ENCODE data around the gene DYNLRB1.

Gene DYNLRB1

DNA sequence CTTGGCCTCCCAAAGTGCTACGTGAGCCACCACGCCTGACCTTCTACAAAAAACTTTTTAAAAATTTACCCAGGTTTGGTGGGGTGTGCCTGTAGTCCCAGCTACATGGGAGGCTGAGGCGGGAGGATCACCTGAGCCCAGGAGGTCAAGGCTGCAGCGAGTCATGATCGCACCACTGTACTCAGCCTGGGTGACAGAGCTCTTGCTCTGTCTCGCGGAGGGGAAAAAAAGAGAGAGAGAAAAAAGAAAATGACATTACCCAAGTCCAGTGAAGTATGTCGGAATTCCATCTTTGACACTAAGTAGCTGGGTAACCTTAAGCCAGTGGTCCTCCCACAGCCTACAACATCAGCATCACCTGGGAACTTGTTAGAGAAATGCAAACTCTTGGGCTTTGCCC, 23.5 kb downstream of the DYNLRB1 start:
- TF ChIP-seq, protein P1, sequence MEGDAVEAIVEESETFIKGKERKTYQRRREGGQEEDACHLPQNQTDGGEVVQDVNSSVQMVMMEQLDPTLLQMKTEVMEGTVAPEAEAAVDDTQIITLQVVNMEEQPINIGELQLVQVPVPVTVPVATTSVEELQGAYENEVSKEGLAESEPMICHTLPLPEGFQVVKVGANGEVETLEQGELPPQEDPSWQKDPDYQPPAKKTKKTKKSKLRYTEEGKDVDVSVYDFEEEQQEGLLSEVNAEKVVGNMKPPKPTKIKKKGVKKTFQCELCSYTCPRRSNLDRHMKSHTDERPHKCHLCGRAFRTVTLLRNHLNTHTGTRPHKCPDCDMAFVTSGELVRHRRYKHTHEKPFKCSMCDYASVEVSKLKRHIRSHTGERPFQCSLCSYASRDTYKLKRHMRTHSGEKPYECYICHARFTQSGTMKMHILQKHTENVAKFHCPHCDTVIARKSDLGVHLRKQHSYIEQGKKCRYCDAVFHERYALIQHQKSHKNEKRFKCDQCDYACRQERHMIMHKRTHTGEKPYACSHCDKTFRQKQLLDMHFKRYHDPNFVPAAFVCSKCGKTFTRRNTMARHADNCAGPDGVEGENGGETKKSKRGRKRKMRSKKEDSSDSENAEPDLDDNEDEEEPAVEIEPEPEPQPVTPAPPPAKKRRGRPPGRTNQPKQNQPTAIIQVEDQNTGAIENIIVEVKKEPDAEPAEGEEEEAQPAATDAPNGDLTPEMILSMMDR (conservative IDR thresholded peaks at IDR 0.05), result no peak
- no peak overlapping the region for H3K27ac ChIP-seq

DNA sequence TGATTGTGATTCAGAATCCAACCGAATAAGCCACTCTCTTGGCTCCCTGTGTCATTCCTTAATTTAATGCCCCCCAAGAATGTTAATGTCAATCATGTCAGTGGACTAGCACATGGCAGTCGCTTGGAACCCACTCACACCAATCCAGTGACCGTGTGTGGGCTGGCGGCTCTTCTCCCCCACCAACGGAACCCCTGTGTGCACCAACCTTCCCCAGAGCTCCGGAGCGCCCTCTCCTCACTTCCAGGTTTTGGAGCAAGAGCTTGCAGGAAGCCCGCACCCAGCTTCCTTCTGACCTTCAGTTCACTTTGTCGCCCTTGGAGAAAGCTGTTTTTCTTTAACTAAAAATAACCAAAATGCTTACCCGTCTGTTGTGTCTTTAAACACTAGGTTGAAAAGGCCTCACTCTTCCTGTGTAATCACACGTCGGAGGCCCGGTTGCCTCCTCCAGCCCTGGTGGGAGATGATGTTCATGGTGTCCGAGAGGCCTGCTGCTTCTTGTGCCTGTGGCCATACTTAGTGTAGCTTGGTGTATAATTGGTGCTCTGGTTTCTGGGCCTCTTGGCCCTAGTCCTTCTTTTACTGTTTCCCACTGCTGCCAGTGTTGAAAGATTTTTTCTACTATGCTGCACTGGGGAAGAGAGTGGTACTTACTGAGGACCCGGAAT, 24.5 kb downstream of the DYNLRB1 start:
- TF ChIP-seq, protein P1 (conservative IDR thresholded peaks at IDR 0.05), result no peak

DNA sequence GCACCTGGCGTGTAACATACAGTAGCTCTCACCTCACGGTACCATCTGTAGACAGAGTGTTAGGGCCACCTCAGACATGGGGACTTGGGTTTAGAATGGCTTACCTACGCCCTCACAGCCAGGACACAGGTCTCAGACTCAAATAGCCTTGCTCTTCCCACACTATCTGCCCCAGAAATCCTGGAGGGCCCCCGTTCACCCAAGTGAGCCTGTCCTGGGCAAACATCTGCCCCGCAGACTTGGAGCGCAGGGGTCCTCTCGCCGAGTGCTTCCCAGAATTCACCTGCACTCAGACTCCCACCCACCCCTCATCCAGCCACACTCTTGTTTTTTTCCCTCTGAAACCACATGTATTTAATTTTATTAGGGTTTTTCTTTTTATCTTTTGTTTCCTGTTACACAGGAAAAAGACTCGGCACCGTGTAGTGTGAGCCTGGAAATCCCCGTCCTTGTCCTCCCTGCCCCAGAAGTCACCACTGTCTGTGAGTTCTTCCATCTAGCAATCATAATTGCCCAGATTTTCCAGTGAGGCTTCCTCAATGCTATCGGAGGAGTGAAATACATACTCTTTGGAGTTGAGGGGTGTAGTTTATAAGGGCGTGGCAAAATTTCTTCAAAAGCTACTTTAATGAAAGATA, 25.2 kb downstream of the DYNLRB1 start:
- H3K27ac ChIP-seq, result no peak overlapping the region
- TF ChIP-seq, protein P1 (conservative IDR thresholded peaks at IDR 0.05), result no peak

More for the DNA sequence above, 24.5 kb downstream of the DYNLRB1 start:
- H3K27ac ChIP-seq, result no peak overlapping the region

DNA sequence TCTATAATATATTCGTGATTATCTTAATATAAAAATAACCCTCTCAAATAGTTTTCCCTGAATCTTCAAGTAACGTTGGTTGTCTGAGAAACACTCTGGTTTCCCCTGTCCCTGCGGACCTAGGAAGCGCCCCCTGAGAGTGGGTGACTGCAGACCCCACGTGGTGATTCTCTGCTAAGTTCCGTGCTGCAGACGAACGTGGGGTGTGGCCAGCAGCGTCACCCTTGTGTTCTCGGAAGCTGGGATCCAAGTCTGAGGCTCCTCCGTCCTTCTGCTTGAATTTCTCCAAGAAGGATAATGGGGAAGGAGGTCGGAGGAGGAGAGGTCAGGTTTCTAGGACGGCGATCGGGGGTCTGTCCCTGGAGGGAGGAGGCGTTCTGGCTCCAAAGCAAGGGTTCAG, 25.7 kb downstream of the DYNLRB1 start:
- TF ChIP-seq, protein P1 (conservative IDR thresholded peaks at IDR 0.05), result no peak
- H3K27ac ChIP-seq, result no peak overlapping the region

DNA sequence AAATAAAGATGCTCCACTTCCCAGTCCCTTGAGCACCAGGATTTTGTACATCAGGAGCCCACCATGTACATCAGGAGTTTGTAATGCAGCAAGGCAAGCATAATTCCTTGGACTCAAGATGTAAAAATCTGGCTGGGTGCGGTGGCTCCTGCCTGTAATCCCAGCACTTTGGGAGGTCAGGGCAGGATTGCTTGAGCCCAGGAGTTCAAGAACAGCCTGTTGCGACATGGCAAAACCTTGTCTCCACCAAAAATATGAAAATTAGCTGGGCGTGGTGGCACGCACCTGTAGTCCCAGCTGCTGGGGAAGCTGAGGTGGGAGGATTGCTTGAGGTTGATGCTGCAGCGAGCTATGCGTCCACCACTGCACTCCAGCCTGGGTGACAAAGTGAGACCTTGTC, 26.2 kb downstream of the DYNLRB1 start:
- no peak overlapping the region; the same call in 1 of the 2 replicates for H3K27ac ChIP-seq
- TF ChIP-seq, protein P1 (conservative IDR thresholded peaks at IDR 0.05), result no peak

DNA sequence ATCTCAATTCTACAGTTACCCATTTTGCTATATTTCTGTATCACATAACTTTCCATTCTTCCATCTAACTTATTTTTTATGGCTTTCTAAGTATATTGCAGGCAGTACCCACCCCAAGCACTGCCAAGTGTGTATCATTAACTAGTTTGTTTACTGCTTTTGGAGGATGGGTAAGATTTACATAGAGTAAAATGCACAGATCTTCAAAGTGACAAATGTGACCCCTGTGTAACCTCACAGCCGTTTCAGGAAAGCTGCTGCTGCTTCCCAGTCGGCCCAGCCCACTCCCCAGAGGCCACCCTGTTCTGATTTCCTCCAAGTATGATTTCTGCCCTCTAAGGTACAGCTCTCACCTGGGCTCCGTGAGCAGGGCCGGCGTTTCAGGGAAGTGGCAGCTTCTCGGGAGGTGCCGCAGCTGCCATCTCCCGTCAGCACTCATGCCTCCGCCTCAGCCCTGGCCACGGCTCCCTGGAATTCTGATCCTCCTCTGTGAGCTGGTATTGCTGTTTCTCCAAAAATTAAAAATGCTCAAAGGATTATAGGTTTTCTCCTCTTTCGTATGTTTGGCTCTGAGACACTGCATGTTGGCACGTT, 27.3 kb downstream of the DYNLRB1 start:
- TF ChIP-seq, protein P1 (conservative IDR thresholded peaks at IDR 0.05), result no peak

DNA sequence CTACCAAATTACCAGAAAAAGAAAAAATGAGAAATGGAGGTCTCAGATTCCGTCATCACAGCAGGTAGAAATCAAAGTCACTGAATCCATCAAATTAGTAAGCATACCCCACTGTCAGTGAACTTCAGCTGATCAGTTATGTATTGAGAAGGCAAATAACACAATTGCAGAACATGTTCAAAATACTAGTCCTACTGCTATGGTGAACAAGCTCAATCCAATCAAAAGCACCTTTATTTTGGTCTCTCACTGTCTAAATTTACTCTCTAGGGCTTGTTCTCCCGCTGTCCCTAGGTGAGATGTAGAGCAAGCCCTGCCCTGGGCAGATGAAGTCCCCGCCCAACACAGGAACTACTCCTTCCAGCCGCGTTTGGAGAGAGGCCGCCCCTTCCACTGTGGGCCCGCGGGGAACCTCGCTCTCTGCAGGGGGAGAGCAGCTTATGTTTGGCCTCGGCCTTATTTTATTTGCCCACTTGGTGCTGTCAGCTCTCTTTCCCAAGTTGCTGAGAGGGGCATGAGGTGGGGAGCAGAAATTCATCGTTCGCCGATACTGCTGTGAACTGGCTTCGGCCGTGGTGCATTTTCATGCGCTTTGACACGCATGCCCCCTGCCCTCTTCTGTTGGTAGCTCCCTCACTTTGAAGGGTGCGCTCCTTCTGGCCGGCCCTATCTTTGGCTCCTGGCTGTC, 28.0 kb downstream of the DYNLRB1 start:
- peak overlapping the region; percentile 22; the same call in 1 of the 2 replicates for H3K27ac ChIP-seq
- TF ChIP-seq, protein P1 (conservative IDR thresholded peaks at IDR 0.05), result no peak

More for the DNA sequence above, 27.3 kb downstream of the DYNLRB1 start:
- H3K27ac ChIP-seq, result peak overlapping the region; percentile 22

All from VCaP (cell line).